ENCODE measurements around the gene ZBTB24.

- TF ChIP-seq POLR2AphosphoS5 (IDR thresholded peaks at IDR 0.05; ENCODE audit: low read depth, low read length) (no peak; the same call in 1 of the 2 replicates), REST (IDR thresholded peaks at IDR 0.05; ENCODE audit: insufficient read depth in 1 of 2, low read depth in 2 of 2, low read length in 1 of 2) (no peak), CTCF (IDR thresholded peaks at IDR 0.05) (no peak), TCF7L2 (IDR thresholded peaks at IDR 0.05; ENCODE audit: low read depth, low read length) (no peak)
Measured at GRCh38 chr6:109443425-109443950, 39.5 kb downstream of the ZBTB24 start.

Data from Panc1 (cell line).